ENCODE data around the gene ETS2.

The ETS2 gene

GRCh38 chr21:38777531-38777930 is 28.2 kb upstream of the ETS2 start:
- no peak for DNase-seq (ENCODE audit: low read depth, low spot score)

- no peak for DNase-seq (ENCODE audit: low read depth, low spot score)
These were observed 24.9 kb upstream of the ETS2 start for GRCh38 chr21:38780879-38781278.

- no peak for DNase-seq (ENCODE audit: low read depth, low spot score)
These were observed 21.1 kb upstream of the ETS2 start for GRCh38 chr21:38784458-38785266.

- DNase-seq (ENCODE audit: low read depth, low spot score): no peak
These were observed 20.2 kb upstream of the ETS2 start for GRCh38 chr21:38785483-38785882.

- DNase-seq (ENCODE audit: low read depth, low spot score): no peak
These were observed 18.7 kb upstream of the ETS2 start for GRCh38 chr21:38787016-38787415.

- DNase-seq (ENCODE audit: low read depth, low spot score): no peak
These were observed 18.1 kb upstream of the ETS2 start for GRCh38 chr21:38787461-38788274.

- no peak for DNase-seq (ENCODE audit: low read depth, low spot score)
These were observed 17.3 kb upstream of the ETS2 start for GRCh38 chr21:38788275-38788905.

GRCh38 chr21:38789275-38789674 is 16.5 kb upstream of the ETS2 start:
- DNase-seq (ENCODE audit: low read depth, low spot score): no peak

- no peak for DNase-seq (ENCODE audit: low read depth, low spot score)
These were observed 15.7 kb upstream of the ETS2 start for GRCh38 chr21:38790059-38790458.

GRCh38 chr21:38790961-38791360 is 14.8 kb upstream of the ETS2 start:
- no peak for DNase-seq (ENCODE audit: low read depth, low spot score)

- no peak for DNase-seq (ENCODE audit: low read depth, low spot score)
These were observed 12.9 kb upstream of the ETS2 start for GRCh38 chr21:38792676-38793459.

- no peak for DNase-seq (ENCODE audit: low read depth, low spot score)
These were observed 11.6 kb upstream of the ETS2 start for GRCh38 chr21:38793926-38794713.

GRCh38 chr21:38794978-38795377 is 10.8 kb upstream of the ETS2 start:
- DNase-seq (ENCODE audit: low read depth, low spot score): no peak

GRCh38 chr21:38795475-38795874 is 10.3 kb upstream of the ETS2 start:
- no peak for DNase-seq (ENCODE audit: low read depth, low spot score)

GRCh38 chr21:38796424-38796823 is 9.3 kb upstream of the ETS2 start:
- DNase-seq (ENCODE audit: low read depth, low spot score): no peak

GRCh38 chr21:38797470-38797869 is 8.3 kb upstream of the ETS2 start:
- no peak for DNase-seq (ENCODE audit: low read depth, low spot score)

- DNase-seq (ENCODE audit: low read depth, low spot score): no peak
These were observed 7.6 kb upstream of the ETS2 start for GRCh38 chr21:38798081-38798480.

- no peak for DNase-seq (ENCODE audit: low read depth, low spot score)
These were observed 7.2 kb upstream of the ETS2 start for GRCh38 chr21:38798481-38798882.

- no peak for DNase-seq (ENCODE audit: low read depth, low spot score)
These were observed 5.5 kb upstream of the ETS2 start for GRCh38 chr21:38800046-38800758.

Data from brain pericyte (primary cell).